ENCODE results near the gene ODF4.
A peak's percentile ranks its signal among the peaks of the same experiment; 100 is the strongest.

The ODF4 gene

DNA sequence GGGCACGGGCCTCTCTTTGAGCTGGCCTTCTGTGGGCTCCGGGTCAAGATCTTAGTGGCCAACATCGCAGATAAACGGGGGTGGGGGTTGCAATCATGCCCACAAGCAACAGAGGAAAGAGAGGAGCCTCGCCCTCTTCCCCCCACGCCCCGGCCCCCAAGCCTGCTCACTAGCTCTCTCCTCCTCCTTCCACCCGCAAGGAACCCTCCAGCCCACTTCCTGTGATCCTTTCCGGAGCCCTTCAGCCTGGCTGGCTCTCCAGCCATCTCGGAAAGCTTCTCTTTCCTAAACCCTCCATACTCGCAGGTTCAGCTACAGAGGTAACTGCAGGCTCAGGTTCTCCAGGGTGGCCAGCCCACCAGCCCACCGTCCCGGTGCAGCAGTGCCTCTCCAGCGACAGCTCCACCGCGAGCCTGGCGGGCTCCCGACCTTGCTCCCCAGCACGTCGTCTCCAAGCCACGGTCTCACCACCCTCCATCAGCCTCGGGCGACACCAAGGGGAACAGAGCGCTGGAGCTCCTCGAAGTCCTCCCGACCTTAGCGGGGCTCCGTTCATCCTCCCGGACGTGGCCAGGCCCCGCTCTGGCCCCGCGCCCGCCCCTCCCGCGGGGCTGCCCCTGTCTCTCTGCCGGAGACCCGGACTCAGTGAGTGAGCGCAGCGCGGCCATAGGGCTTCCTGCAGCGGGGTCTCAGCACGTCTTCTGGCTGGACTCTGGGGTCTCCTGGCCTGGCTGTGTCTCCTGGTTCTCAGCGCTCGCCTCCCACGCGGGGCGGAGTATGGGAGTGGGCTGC, 12.9 kb upstream of the ODF4 start:
- Histone ChIP-seq H3K27me3 (ENCODE audit: control insufficient read depth, low read length) (peaks cover 21% of the 10 kb centered on the region), H3K4me3 (ENCODE audit: low read length) (peak overlapping the region; percentile 39; the same call in 1 of the 2 replicates), H3K4me2 (ENCODE audit: low read length) (peak overlapping the region; percentile 46), H3F3A (ENCODE audit: control insufficient read depth, insufficient read depth) (no peaks in the 10 kb centered on the region), H3K36me3 (ENCODE audit: control insufficient read depth, low read length) (no peaks in the 10 kb centered on the region), H4K20me1 (ENCODE audit: control insufficient read depth, insufficient read depth, low read depth, low read length) (no peaks in the 10 kb centered on the region), H3K79me2 (ENCODE audit: control insufficient read depth, low read length) (no peaks in the 10 kb centered on the region), H3K27ac (ENCODE audit: low read depth, low read length) (no peak overlapping the region), H3K9me3 (ENCODE audit: control insufficient read depth, insufficient read depth, low read length) (no peaks in the 10 kb centered on the region), H3K4me1 (ENCODE audit: control insufficient read depth, low read length) (peaks cover 8% of the 10 kb centered on the region), H3K9me2 (replicated peaks; ENCODE audit: control insufficient read depth, low read length) (no peaks in the 10 kb centered on the region)
- TF ChIP-seq, protein P1, sequence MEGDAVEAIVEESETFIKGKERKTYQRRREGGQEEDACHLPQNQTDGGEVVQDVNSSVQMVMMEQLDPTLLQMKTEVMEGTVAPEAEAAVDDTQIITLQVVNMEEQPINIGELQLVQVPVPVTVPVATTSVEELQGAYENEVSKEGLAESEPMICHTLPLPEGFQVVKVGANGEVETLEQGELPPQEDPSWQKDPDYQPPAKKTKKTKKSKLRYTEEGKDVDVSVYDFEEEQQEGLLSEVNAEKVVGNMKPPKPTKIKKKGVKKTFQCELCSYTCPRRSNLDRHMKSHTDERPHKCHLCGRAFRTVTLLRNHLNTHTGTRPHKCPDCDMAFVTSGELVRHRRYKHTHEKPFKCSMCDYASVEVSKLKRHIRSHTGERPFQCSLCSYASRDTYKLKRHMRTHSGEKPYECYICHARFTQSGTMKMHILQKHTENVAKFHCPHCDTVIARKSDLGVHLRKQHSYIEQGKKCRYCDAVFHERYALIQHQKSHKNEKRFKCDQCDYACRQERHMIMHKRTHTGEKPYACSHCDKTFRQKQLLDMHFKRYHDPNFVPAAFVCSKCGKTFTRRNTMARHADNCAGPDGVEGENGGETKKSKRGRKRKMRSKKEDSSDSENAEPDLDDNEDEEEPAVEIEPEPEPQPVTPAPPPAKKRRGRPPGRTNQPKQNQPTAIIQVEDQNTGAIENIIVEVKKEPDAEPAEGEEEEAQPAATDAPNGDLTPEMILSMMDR (IDR thresholded peaks at IDR 0.05; ENCODE audit: low read depth, low read length, poor library complexity, severe bottlenecking), result no peak
- no peak for TF ChIP-seq EZH2phosphoT487 (IDR thresholded peaks at IDR 0.05; ENCODE audit: borderline replicate concordance, low read length)

DNA sequence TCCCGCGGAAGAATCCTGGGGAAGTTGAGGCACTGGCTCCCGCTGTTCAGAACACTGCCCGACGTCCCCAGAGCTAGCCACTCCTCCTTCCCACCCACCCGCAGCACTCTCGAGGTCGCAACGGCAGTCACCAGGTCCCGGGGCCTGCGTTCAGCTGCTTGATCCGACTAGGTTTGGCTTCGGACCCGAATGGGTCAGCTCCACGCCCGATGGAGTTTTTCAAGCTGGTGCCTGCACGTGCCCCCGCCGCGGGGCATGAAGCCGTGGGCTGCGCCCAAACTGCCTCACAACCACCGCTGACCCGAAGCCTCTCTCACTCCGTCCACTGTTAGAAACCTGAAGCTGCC, 12.4 kb upstream of the ODF4 start:
- peaks cover 8% of the 10 kb centered on the region for H3K4me1 ChIP-seq (ENCODE audit: control insufficient read depth, low read length)
- no peaks in the 10 kb centered on the region for H3F3A ChIP-seq (ENCODE audit: control insufficient read depth, insufficient read depth)
- H3K36me3 ChIP-seq (ENCODE audit: control insufficient read depth, low read length), result no peaks in the 10 kb centered on the region
- no peaks in the 10 kb centered on the region for H3K9me3 ChIP-seq (ENCODE audit: control insufficient read depth, insufficient read depth, low read length)
- no peak overlapping the region for H3K4me2 ChIP-seq (ENCODE audit: low read length)
- no peak overlapping the region for H3K4me3 ChIP-seq (ENCODE audit: low read length)
- no peak overlapping the region for H3K27ac ChIP-seq (ENCODE audit: low read depth, low read length)
- peaks cover 21% of the 10 kb centered on the region for H3K27me3 ChIP-seq (ENCODE audit: control insufficient read depth, low read length)
- no peak for TF ChIP-seq EZH2phosphoT487 (IDR thresholded peaks at IDR 0.05; ENCODE audit: borderline replicate concordance, low read length)
- TF ChIP-seq, protein P1 (IDR thresholded peaks at IDR 0.05; ENCODE audit: low read depth, low read length, poor library complexity, severe bottlenecking), result no peak
- H3K9me2 ChIP-seq (replicated peaks; ENCODE audit: control insufficient read depth, low read length), result no peaks in the 10 kb centered on the region
- no peaks in the 10 kb centered on the region for H3K79me2 ChIP-seq (ENCODE audit: control insufficient read depth, low read length)
- H4K20me1 ChIP-seq (ENCODE audit: control insufficient read depth, insufficient read depth, low read depth, low read length), result no peaks in the 10 kb centered on the region

DNA sequence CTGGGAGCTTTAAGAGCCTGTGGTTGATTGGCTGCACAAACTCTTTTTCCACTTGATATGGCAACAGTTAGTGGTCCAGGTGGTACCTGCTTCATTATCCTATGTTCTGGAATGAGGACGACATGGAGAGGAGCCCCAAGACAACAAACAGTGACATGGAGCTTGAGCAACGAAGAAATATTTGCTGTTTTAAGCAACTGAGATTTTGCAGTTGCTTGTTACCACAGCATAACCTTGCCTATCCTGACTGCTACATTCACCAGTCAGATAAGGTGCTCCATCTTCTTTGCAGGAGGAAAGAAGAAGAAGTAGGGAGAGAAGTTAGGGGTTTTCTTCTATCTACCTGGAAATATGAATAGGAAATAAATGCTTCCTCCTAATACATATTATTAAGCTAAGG, 7.5 kb upstream of the ODF4 start:
- no peaks in the 10 kb centered on the region for H3K79me2 ChIP-seq (ENCODE audit: control insufficient read depth, low read length)

More for the DNA sequence above, 7.5 kb upstream of the ODF4 start:
- Histone ChIP-seq H3K4me1 (ENCODE audit: control insufficient read depth, low read length) (no peaks in the 10 kb centered on the region), H3K27ac (ENCODE audit: low read depth, low read length) (no peak overlapping the region), H4K20me1 (ENCODE audit: control insufficient read depth, insufficient read depth, low read depth, low read length) (no peaks in the 10 kb centered on the region), H3K27me3 (ENCODE audit: control insufficient read depth, low read length) (peaks cover 4% of the 10 kb centered on the region; the same call in 1 of the 2 replicates), H3F3A (ENCODE audit: control insufficient read depth, insufficient read depth) (no peaks in the 10 kb centered on the region), H3K9me2 (replicated peaks; ENCODE audit: control insufficient read depth, low read length) (no peaks in the 10 kb centered on the region), H3K36me3 (ENCODE audit: control insufficient read depth, low read length) (no peaks in the 10 kb centered on the region), H3K4me3 (ENCODE audit: low read length) (no peak overlapping the region), H3K9me3 (ENCODE audit: control insufficient read depth, insufficient read depth, low read length) (no peaks in the 10 kb centered on the region), H3K4me2 (ENCODE audit: low read length) (no peak overlapping the region)
- no peak for TF ChIP-seq EZH2phosphoT487 (IDR thresholded peaks at IDR 0.05; ENCODE audit: borderline replicate concordance, low read length)
- TF ChIP-seq, protein P1 (IDR thresholded peaks at IDR 0.05; ENCODE audit: low read depth, low read length, poor library complexity, severe bottlenecking), result no peak
